Measurements from ENCODE around the gene DUOX1. TPM values are rescaled to one million over a fixed set of nuclear protein-coding genes. Genes with fewer than 3 reads are reported as not detected.

DUOX1 gene
- total RNA-seq, 4 donors from 2014 or later = 87.5 to 202 (median 122) TPM

DNA sequence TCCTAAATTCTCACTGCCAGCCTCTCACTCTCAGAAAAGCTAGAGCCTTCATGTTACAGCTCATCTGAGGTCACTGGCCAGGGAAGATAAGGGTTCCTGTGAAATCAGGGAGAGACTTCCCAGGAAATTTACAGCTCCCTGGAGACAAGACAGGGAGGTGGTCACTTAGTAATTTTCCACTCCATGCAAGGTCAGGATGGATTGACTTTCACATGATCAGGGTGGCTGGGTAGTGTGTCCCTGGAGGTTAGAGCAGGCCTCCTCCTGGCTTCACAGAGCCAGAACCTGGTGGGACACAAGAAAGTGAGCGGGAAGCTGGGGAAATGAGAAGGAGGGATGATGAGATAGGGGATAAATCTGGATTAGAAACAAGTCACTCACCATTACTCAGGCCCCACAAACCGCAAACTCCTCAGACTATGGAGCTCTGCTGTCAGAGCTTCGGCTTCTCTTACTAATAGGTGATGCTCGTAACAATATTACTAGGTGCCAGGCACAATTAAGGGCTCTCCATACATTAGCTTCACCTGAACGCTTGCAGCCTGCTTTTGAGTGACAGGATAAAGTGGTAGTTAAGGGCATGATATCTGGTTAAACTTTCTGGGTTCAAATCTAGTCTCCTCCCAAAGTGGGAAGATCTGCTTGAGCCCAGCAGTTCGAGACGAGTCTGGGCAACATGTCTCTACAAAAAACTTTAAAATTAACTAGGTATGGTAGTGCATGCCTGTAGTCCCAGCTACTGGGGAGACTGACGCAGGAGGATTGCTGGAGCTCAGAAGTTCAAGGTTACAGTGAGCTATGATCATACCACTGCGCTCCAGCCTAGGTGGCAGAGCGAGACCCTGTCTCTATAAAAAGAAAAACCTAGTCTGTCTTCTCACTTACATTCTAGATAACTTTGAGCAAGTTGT, 40.7 kb upstream of the DUOX1 start:
- Histone ChIP-seq H3K4me1 (no peaks in the 10 kb centered on the region), H3K36me3 (no peaks in the 10 kb centered on the region), H3K4me3 (no peak overlapping the region), H3K27ac (no peak overlapping the region), H3K27me3 (peaks cover 0 to 49% (median 0%) of the 10 kb centered on the region in 4 donors), H3K9me3 (no peaks in the 10 kb centered on the region)
- no peak for TF ChIP-seq POLR2A (IDR thresholded peaks at IDR 0.05)
- no peak for TF ChIP-seq CTCF (IDR thresholded peaks at IDR 0.05)
- no peak for DNase-seq
- intact Hi-C loops (cut with DNase I) = no loop called here
- 83 to 87% methylated on average over 10 of the region's 10 CpGs for WGBS, 2 donors

DNA sequence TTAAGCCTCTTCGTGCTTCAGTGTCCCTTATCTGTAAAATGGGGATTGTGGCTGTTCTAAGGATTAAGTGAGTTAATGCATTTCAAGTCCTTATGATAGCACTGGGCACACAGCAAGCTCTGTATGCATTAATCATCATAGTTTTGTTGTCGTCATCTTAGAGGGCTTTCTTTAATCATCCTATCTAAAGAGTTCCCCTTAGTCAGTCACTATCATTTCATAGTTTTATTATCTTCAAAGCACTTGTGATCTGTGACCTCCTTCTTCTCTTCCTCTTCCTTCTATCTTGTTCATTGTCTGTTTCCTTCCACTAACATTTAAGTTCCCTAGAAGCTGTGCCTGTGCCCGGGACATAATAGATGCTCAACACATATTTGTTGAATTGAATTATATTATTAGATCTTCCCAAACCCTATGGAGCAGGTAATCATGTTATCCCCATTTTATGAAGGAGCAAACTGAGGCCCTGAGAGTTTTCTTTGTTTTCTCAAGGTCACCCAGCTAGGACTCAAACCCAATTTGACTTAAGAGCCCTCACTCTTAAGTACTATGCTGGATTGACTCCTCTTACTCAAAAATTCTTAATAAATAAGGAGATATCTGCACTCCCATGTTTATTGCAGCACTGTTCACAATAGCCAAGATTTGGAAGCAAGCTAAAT, 40.0 kb upstream of the DUOX1 start:
- no peaks in the 10 kb centered on the region for H3K9me3 ChIP-seq
- 55 to 63% methylated on average over 3 of the region's 3 CpGs for WGBS, 2 donors
- H3K4me1 ChIP-seq = no peaks in the 10 kb centered on the region
- peaks cover 0 to 42% (median 0%) of the 10 kb centered on the region in 4 donors for H3K27me3 ChIP-seq
- no peak for DNase-seq
- H3K27ac ChIP-seq = no peak overlapping the region
- intact Hi-C loops (cut with DNase I) = no loop called here
- TF ChIP-seq POLR2A (IDR thresholded peaks at IDR 0.05) = no peak
- no peak overlapping the region for H3K4me3 ChIP-seq
- no peaks in the 10 kb centered on the region for H3K36me3 ChIP-seq

DNA sequence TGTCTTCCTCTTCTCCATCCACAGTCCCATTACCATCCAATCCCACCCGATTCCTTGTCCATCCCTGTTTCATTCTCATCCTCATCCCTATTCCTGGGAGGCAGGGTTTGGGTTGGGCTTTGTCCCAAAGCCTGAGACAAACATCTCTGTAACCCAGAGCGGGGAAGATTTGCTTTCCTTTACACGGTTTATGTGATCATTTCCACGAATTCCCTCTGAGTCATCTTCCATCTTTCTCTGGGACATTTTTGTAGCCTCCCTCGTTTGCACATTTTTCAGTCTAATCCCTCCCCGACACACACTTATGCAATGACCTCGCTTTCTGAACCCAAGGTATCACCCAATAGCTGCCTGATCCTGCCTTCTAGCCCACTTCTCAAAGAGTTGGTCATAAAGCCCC, 38.6 kb upstream of the DUOX1 start:
- H3K9me3 ChIP-seq = no peaks in the 10 kb centered on the region
- intact Hi-C loops (cut with DNase I) = no loop called here
- H3K27ac ChIP-seq = peak overlapping the region in 1 of 4 donors; percentile 4
- H3K4me3 ChIP-seq = no peak overlapping the region
- DNase-seq = no peak
- H3K36me3 ChIP-seq = no peaks in the 10 kb centered on the region
- H3K27me3 ChIP-seq = peaks cover 0 to 38% (median 0%) of the 10 kb centered on the region in 4 donors
- 28 to 38% methylated on average over 7 of the region's 7 CpGs for WGBS, 2 donors
- no peak for TF ChIP-seq POLR2A (IDR thresholded peaks at IDR 0.05)
- TF ChIP-seq CTCF (IDR thresholded peaks at IDR 0.05) = no peak
- no peaks in the 10 kb centered on the region for H3K4me1 ChIP-seq

GRCh38 chr15:45091576-45091975, 38.2 kb upstream of the DUOX1 start:
- no peaks in the 10 kb centered on the region for H3K9me3 ChIP-seq
- peaks cover 0 to 34% (median 0%) of the 10 kb centered on the region in 4 donors for H3K27me3 ChIP-seq
- H3K4me3 ChIP-seq = no peak overlapping the region
- DNase-seq = no peak
- TF ChIP-seq CTCF (IDR thresholded peaks at IDR 0.05) = no peak
- H3K4me1 ChIP-seq = no peaks in the 10 kb centered on the region
- 66 to 82% methylated on average over 2 of the region's 2 CpGs for WGBS, 2 donors
- peak overlapping the region in 1 of 4 donors; percentile 4 for H3K27ac ChIP-seq
- no peaks in the 10 kb centered on the region for H3K36me3 ChIP-seq
- intact Hi-C loops (cut with DNase I) = no loop called here

- H3K9me3 ChIP-seq = no peaks in the 10 kb centered on the region
- H3K36me3 ChIP-seq = no peaks in the 10 kb centered on the region
- H3K27ac ChIP-seq = no peak overlapping the region
- WGBS, 2 donors = 89% methylated on average over 4 of the region's 4 CpGs
- intact Hi-C loops (cut with DNase I) = no loop called here
- no peak for DNase-seq
- peaks cover 0 to 21% (median 0%) of the 10 kb centered on the region in 4 donors for H3K27me3 ChIP-seq
- no peak overlapping the region for H3K4me3 ChIP-seq
- TF ChIP-seq CTCF (IDR thresholded peaks at IDR 0.05) = no peak
- TF ChIP-seq POLR2A (IDR thresholded peaks at IDR 0.05) = no peak
- no peaks in the 10 kb centered on the region for H3K4me1 ChIP-seq
These were observed 36.8 kb upstream of the DUOX1 start for GRCh38 chr15:45093013-45093412.
